ENCODE measurements around the gene KLLN.
"Not testable (repeated sequence)": the region's sequence is repeated elsewhere in the genome, so short reads cannot be mapped to it uniquely, and the experiment has no call there.

DNA sequence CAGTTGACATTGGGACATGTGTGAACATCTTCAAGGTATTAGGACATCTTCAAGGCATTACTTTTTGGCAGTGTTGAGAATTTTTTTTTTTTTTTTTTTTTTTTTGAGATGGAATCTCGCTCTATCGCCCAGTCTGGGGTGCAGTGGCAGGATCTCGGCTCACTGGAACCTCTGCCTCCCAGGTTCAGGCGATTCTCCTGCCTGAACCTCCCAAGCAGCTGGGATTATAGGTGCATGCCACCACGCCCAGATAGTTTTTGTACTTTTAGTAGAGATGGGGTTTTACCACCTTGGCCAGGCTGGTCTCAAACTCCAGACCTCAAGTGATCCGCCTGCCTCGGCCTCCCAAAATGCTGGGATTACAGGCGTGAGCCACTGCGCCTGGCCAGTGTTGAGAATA, 5.8 kb upstream of the KLLN start:
- TF ChIP-seq POLR2AphosphoS5, POLR2A, EP300 (IDR thresholded peaks at IDR 0.05): not testable (repeated sequence)
- TF ChIP-seq, protein P1, sequence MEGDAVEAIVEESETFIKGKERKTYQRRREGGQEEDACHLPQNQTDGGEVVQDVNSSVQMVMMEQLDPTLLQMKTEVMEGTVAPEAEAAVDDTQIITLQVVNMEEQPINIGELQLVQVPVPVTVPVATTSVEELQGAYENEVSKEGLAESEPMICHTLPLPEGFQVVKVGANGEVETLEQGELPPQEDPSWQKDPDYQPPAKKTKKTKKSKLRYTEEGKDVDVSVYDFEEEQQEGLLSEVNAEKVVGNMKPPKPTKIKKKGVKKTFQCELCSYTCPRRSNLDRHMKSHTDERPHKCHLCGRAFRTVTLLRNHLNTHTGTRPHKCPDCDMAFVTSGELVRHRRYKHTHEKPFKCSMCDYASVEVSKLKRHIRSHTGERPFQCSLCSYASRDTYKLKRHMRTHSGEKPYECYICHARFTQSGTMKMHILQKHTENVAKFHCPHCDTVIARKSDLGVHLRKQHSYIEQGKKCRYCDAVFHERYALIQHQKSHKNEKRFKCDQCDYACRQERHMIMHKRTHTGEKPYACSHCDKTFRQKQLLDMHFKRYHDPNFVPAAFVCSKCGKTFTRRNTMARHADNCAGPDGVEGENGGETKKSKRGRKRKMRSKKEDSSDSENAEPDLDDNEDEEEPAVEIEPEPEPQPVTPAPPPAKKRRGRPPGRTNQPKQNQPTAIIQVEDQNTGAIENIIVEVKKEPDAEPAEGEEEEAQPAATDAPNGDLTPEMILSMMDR (IDR thresholded peaks at IDR 0.05), result not testable (repeated sequence)
